HG03571 (cell line): ENCODE results near the gene CAMLG.
"Not testable (repeated sequence)": the region's sequence is repeated elsewhere in the genome, so short reads cannot be mapped to it uniquely, and the experiment has no call there.

Source experiments
- ATAC-seq: cut with Tn5 transposase; IDR thresholded peaks from one replicate; pipeline ENCODE4 v1.9.1; 2021; ENCODE audit not compliant: unreplicated experiment

Gene CAMLG

GRCh38 chr5:134738133-134738962 is at the start of gene CAMLG:
CAMLG (plus strand) TSS chr5:134738548; CDS start chr5:134738621, 73 bp downstream.
- peak; percentile 96 for ATAC-seq

GRCh38 chr5:134690144-134690543 is 48.2 kb upstream of the CAMLG start:
- not testable (repeated sequence) for ATAC-seq

GRCh38 chr5:134692722-134693121 is 45.6 kb upstream of the CAMLG start:
- no peak for ATAC-seq

GRCh38 chr5:134708301-134708700 is 30.0 kb upstream of the CAMLG start:
- ATAC-seq, result no peak

- ATAC-seq, result no peak
Measured at GRCh38 chr5:134714120-134714519, 24.2 kb upstream of the CAMLG start.

GRCh38 chr5:134714541-134714940 is 23.8 kb upstream of the CAMLG start:
- no peak for ATAC-seq

- ATAC-seq, result not testable (repeated sequence)
Measured at GRCh38 chr5:134715466-134715865, 22.9 kb upstream of the CAMLG start.

- no peak for ATAC-seq
Measured at GRCh38 chr5:134724872-134725271, 13.5 kb upstream of the CAMLG start.

- no peak for ATAC-seq
Measured at GRCh38 chr5:134732819-134733218, 5.5 kb upstream of the CAMLG start.

- no peak for ATAC-seq
Measured at GRCh38 chr5:134735243-134735642, 3.1 kb upstream of the CAMLG start.

- ATAC-seq, result no peak
Measured at GRCh38 chr5:134736173-134736812, 2.1 kb upstream of the CAMLG start.

GRCh38 chr5:134738963-134739661 is 764 bp downstream of the CAMLG start:
- no peak for ATAC-seq

GRCh38 chr5:134741052-134741451 is 2.7 kb downstream of the CAMLG start:
- no peak for ATAC-seq

- no peak for ATAC-seq
Measured at GRCh38 chr5:134742134-134742533, 3.8 kb downstream of the CAMLG start.

GRCh38 chr5:134749415-134749814 is 11.1 kb downstream of the CAMLG start:
- ATAC-seq, result no peak

GRCh38 chr5:134758176-134758503 is 19.8 kb downstream of the CAMLG start:
- ATAC-seq, result no peak

GRCh38 chr5:134758504-134759341 is 20.4 kb downstream of the CAMLG start, which contains the start of gene DDX46:
DDX46 (plus strand) TSS chr5:134758779; CDS start chr5:134758939, 160 bp downstream.
- ATAC-seq, result peak; percentile 97

GRCh38 chr5:134767528-134768291 is 29.4 kb downstream of the CAMLG start:
- ATAC-seq, result not testable (repeated sequence)

- no peak for ATAC-seq
Measured at GRCh38 chr5:134769206-134769605, 30.9 kb downstream of the CAMLG start.

- ATAC-seq, result no peak
Measured at GRCh38 chr5:134772461-134773125, 34.2 kb downstream of the CAMLG start.
